HEK293T (cell line): ENCODE results near the gene SMC6.

ENCODE experiments used
- ARNT ChIP-seq: fragments of 450-650 bp; IDR thresholded peaks from 2 replicates; pipeline ENCODE4 v1.6.1; 2017; ENCODE audit warnings: mild to moderate bottlenecking
- BHLHE40 ChIP-seq: fragments of 450-650 bp; IDR thresholded peaks from 2 replicates; pipeline ENCODE4 v1.6.1; 2016; ENCODE audit warnings: mild to moderate bottlenecking, moderate library complexity, borderline replicate concordance
- CTBP1 ChIP-seq: fragments of 450-650 bp; IDR thresholded peaks from 2 replicates; pipeline ENCODE4 v1.6.1; 2016; ENCODE audit warnings: borderline replicate concordance
- FOXK2 ChIP-seq: fragments of 450-650 bp; IDR thresholded peaks from 2 replicates; pipeline ENCODE4 v1.6.1; 2016; ENCODE audit warnings: mild to moderate bottlenecking
- L3MBTL2 ChIP-seq: fragments of 450-650 bp; conservative IDR thresholded peaks from 2 replicates; pipeline ENCODE4 v1.6.1; 2016; ENCODE audit warnings: mild to moderate bottlenecking
- LEF1 ChIP-seq: fragments of 450-650 bp; IDR thresholded peaks from 2 replicates; pipeline ENCODE4 v1.6.1; 2017; ENCODE audit warnings: mild to moderate bottlenecking, borderline replicate concordance
- NFRKB ChIP-seq: fragments of 450-650 bp; IDR thresholded peaks from 2 replicates; pipeline ENCODE4 v1.6.1; 2016; ENCODE audit warnings: mild to moderate bottlenecking, moderate library complexity
- SUZ12 ChIP-seq: fragments of 450-650 bp; IDR thresholded peaks from 2 replicates; pipeline ENCODE4 v1.6.1; 2016; ENCODE audit warnings: mild to moderate bottlenecking
- ZNF384 ChIP-seq: fragments of 450-650 bp; IDR thresholded peaks from 2 replicates; pipeline ENCODE4 v1.6.1; 2016

DNA sequence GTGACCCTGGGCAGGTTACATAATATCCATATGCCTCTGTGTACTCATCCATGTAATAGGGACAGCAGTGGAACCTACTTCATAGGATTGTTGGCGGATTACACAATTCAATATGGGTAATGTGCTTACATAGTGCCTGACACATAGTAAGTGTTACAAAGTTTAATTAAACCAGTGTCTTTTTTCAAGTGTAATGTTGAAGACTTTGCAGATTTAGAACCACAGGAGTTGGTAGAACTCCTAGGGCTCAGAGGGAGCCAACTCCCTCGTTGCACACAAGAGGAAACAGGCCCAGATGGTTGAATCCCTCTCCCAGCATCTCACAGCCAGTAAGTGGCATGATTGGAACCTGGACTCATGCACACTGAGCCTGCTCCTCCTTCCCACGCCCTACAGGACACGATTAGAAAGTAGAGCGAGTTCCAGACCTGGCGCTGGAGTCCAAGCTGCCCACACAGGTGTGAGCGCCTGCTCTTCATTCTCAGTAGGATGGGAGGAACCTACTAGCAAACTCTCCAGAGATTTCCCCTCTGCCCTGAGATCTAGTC is 115.3 kb downstream of the SMC6 start:
- TF ChIP-seq ARNT = no peak
- TF ChIP-seq SUZ12 = no peak
- no peak for TF ChIP-seq L3MBTL2
- no peak for TF ChIP-seq FOXK2
- TF ChIP-seq NFRKB = no peak
- no peak for TF ChIP-seq ZNF384
- TF ChIP-seq BHLHE40 = no peak
- no peak for TF ChIP-seq LEF1
- no peak for TF ChIP-seq CTBP1
